HG02588 (cell line): Measurements from ENCODE around the gene ARPP21.
A peak's percentile ranks its signal among the peaks of the same experiment; 100 is the strongest.

Experiments used
- ATAC-seq: cut with Tn5 transposase; IDR thresholded peaks from one replicate; pipeline ENCODE4 v1.9.1; 2021; ENCODE audit warnings: mild to moderate bottlenecking, moderate library complexity; ENCODE audit not compliant: unreplicated experiment

The ARPP21 gene

GRCh38 chr3:35641331-35641730, 2.0 kb downstream of the ARPP21 start:
- ATAC-seq = no peak

- ATAC-seq = no peak
Measured at GRCh38 chr3:35641920-35642527, 2.7 kb downstream of the ARPP21 start.

GRCh38 chr3:35643495-35643894, 4.2 kb downstream of the ARPP21 start:
- ATAC-seq = no peak

- no peak for ATAC-seq
Measured at GRCh38 chr3:35644451-35644850, 5.1 kb downstream of the ARPP21 start.

GRCh38 chr3:35645189-35645588, 5.9 kb downstream of the ARPP21 start:
- ATAC-seq = no peak

GRCh38 chr3:35646081-35646480, 6.8 kb downstream of the ARPP21 start:
- no peak for ATAC-seq

GRCh38 chr3:35647461-35647860, 8.1 kb downstream of the ARPP21 start:
- ATAC-seq = no peak

- ATAC-seq = no peak
Measured at GRCh38 chr3:35648347-35648746, 9.0 kb downstream of the ARPP21 start.

- no peak for ATAC-seq
Measured at GRCh38 chr3:35649405-35649804, 10.1 kb downstream of the ARPP21 start.

GRCh38 chr3:35651426-35651825, 12.1 kb downstream of the ARPP21 start:
- ATAC-seq = no peak

- no peak for ATAC-seq
Measured at GRCh38 chr3:35651851-35652250, 12.5 kb downstream of the ARPP21 start.

- no peak for ATAC-seq
Measured at GRCh38 chr3:35653347-35653746, 14.0 kb downstream of the ARPP21 start.

- no peak for ATAC-seq
Measured at GRCh38 chr3:35654476-35654875, 15.2 kb downstream of the ARPP21 start.

- ATAC-seq = no peak
Measured at GRCh38 chr3:35658686-35659085, 19.4 kb downstream of the ARPP21 start.

GRCh38 chr3:35659768-35660167, 20.4 kb downstream of the ARPP21 start:
- no peak for ATAC-seq

GRCh38 chr3:35663471-35663870, 24.1 kb downstream of the ARPP21 start:
- ATAC-seq = no peak

- ATAC-seq = peak; percentile 66
Measured at GRCh38 chr3:35664460-35664919, 25.2 kb downstream of the ARPP21 start.

- ATAC-seq = no peak
Measured at GRCh38 chr3:35665390-35666055, 26.2 kb downstream of the ARPP21 start.

- ATAC-seq = no peak
Measured at GRCh38 chr3:35666888-35667287, 27.6 kb downstream of the ARPP21 start.

GRCh38 chr3:35670408-35670965, 31.2 kb downstream of the ARPP21 start:
- ATAC-seq = no peak

GRCh38 chr3:35671483-35671882, 32.2 kb downstream of the ARPP21 start:
- no peak for ATAC-seq

- no peak for ATAC-seq
Measured at GRCh38 chr3:35673017-35673416, 33.7 kb downstream of the ARPP21 start.
